ENCODE data around the gene MTHFD1L.

DNA sequence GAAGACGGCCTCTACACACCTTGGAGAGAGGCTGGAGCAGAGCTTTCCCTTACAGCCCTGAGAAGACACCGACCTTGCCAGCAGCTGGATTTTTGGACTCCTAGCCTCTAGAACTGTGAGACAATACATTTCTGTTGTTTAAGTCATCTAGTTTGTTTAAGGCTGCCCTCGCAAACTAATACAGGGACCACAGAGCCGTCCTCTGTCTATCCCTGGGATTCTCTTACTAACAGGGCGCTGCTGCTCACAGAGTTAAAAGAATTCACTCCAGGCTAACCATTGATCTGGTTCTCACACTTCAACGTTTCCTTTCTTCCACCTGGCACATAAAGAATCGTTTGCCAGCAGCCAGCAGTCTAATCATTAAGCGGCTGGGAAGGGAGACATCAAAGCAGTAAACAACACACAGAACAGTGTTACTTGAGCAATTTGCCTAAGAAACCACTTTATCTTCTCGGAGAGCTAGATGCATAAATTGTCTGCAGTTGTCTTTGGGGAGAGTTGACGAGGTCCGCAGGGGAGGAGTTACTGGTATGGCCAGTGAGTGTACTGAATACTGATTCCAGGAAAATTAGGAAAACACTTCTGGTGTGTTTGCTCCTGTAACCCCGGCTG is 270.7 kb downstream of the MTHFD1L start:
- TF ChIP-seq, protein P1, sequence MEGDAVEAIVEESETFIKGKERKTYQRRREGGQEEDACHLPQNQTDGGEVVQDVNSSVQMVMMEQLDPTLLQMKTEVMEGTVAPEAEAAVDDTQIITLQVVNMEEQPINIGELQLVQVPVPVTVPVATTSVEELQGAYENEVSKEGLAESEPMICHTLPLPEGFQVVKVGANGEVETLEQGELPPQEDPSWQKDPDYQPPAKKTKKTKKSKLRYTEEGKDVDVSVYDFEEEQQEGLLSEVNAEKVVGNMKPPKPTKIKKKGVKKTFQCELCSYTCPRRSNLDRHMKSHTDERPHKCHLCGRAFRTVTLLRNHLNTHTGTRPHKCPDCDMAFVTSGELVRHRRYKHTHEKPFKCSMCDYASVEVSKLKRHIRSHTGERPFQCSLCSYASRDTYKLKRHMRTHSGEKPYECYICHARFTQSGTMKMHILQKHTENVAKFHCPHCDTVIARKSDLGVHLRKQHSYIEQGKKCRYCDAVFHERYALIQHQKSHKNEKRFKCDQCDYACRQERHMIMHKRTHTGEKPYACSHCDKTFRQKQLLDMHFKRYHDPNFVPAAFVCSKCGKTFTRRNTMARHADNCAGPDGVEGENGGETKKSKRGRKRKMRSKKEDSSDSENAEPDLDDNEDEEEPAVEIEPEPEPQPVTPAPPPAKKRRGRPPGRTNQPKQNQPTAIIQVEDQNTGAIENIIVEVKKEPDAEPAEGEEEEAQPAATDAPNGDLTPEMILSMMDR (IDR thresholded peaks at IDR 0.05; ENCODE audit: insufficient read depth, low read depth, low read length), result no peak
- TF ChIP-seq EZH2 (IDR thresholded peaks at IDR 0.05; ENCODE audit: insufficient read depth, low read length), result no peak

All from astrocyte (in vitro differentiated cells and primary cell).